Measurements from ENCODE around the gene MOCS1.

The MOCS1 gene

DNA sequence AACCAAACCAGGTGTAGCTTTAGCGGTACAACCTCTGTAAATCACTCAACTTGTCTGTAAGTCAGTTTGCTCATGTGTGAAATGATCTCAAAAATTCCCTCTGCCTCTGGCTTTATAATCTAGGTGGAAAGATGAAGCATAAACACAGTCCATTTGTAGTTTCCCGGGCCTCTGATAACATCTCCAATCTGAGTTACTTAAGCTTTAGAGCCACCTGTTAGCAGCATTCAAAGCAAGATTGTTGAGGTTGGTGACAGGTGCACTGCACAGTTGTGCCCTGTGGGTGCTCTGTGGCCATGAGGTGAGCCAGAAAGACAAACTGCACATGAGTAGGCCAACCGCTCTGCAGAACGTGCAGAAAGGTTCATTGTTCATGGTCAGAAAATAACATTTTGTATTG is 53.7 kb downstream of the MOCS1 start:
- no peaks in the 10 kb centered on the region for H3K79me2 ChIP-seq (ENCODE audit: control insufficient read depth, low read length)
- TF ChIP-seq CTCF (IDR thresholded peaks at IDR 0.05; ENCODE audit: low read depth, low read length, poor library complexity, severe bottlenecking) (no peak), EZH2phosphoT487 (IDR thresholded peaks at IDR 0.05; ENCODE audit: borderline replicate concordance, low read length) (no peak)
- H3K4me2 ChIP-seq (ENCODE audit: low read length), result no peak overlapping the region
- no peak overlapping the region for H3K4me3 ChIP-seq (ENCODE audit: low read length)
- no peaks in the 10 kb centered on the region for H3K27me3 ChIP-seq (ENCODE audit: control insufficient read depth, low read length)
- no peak overlapping the region for H3K27ac ChIP-seq (ENCODE audit: low read depth, low read length)
- no peaks in the 10 kb centered on the region for H3K9me3 ChIP-seq (ENCODE audit: control insufficient read depth, insufficient read depth, low read length)
- no peaks in the 10 kb centered on the region for H4K20me1 ChIP-seq (ENCODE audit: control insufficient read depth, insufficient read depth, low read depth, low read length)
- H3K36me3 ChIP-seq (ENCODE audit: control insufficient read depth, low read length), result no peaks in the 10 kb centered on the region
- no peaks in the 10 kb centered on the region for H3F3A ChIP-seq (ENCODE audit: control insufficient read depth, insufficient read depth)
- no peaks in the 10 kb centered on the region for H3K9me2 ChIP-seq (replicated peaks; ENCODE audit: control insufficient read depth, low read length)
- H3K4me1 ChIP-seq (ENCODE audit: control insufficient read depth, low read length), result no peaks in the 10 kb centered on the region

GRCh38 chr6:39879535-39879934 is 54.7 kb downstream of the MOCS1 start:
- no peak overlapping the region for H3K4me2 ChIP-seq (ENCODE audit: low read length)
- no peaks in the 10 kb centered on the region for H3K27me3 ChIP-seq (ENCODE audit: control insufficient read depth, low read length)
- no peaks in the 10 kb centered on the region for H4K20me1 ChIP-seq (ENCODE audit: control insufficient read depth, insufficient read depth, low read depth, low read length)
- H3F3A ChIP-seq (ENCODE audit: control insufficient read depth, insufficient read depth), result no peaks in the 10 kb centered on the region
- no peak overlapping the region for H3K27ac ChIP-seq (ENCODE audit: low read depth, low read length)
- no peaks in the 10 kb centered on the region for H3K79me2 ChIP-seq (ENCODE audit: control insufficient read depth, low read length)
- TF ChIP-seq CTCF (IDR thresholded peaks at IDR 0.05; ENCODE audit: low read depth, low read length, poor library complexity, severe bottlenecking), result no peak
- TF ChIP-seq EZH2phosphoT487 (IDR thresholded peaks at IDR 0.05; ENCODE audit: borderline replicate concordance, low read length), result no peak
- no peaks in the 10 kb centered on the region for H3K4me1 ChIP-seq (ENCODE audit: control insufficient read depth, low read length)
- H3K9me3 ChIP-seq (ENCODE audit: control insufficient read depth, insufficient read depth, low read length), result no peaks in the 10 kb centered on the region
- no peaks in the 10 kb centered on the region for H3K9me2 ChIP-seq (replicated peaks; ENCODE audit: control insufficient read depth, low read length)
- H3K4me3 ChIP-seq (ENCODE audit: low read length), result no peak overlapping the region
- no peaks in the 10 kb centered on the region for H3K36me3 ChIP-seq (ENCODE audit: control insufficient read depth, low read length)

DNA sequence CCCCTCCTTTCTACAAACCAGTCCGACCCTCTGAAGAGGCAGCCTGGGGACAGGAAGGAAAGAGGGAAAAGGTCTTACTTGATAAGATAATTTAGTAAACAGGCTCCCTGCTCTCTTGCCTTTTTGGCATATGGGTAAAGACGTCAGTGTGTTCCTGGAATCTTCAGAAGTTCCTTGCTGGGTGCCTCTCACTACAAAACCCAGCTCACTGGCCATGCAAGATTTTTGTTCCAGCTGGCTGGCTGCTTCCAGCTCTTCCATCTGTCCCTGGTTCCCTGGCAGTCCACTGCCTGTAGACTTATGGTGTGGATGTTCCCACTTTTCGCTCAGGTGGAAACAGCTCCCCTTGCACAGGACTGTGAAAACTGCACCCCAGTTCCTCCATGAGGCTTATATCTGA is 57.4 kb downstream of the MOCS1 start:
- TF ChIP-seq EZH2phosphoT487 (IDR thresholded peaks at IDR 0.05; ENCODE audit: borderline replicate concordance, low read length), result no peak
- TF ChIP-seq CTCF (IDR thresholded peaks at IDR 0.05; ENCODE audit: low read depth, low read length, poor library complexity, severe bottlenecking), result no peak
- Histone ChIP-seq H3K9me3 (ENCODE audit: control insufficient read depth, insufficient read depth, low read length) (no peaks in the 10 kb centered on the region), H3K79me2 (ENCODE audit: control insufficient read depth, low read length) (no peaks in the 10 kb centered on the region)

GRCh38 chr6:39876111-39876510 is 58.2 kb downstream of the MOCS1 start:
- TF ChIP-seq EZH2phosphoT487 (IDR thresholded peaks at IDR 0.05; ENCODE audit: borderline replicate concordance, low read length) (no peak), CTCF (IDR thresholded peaks at IDR 0.05; ENCODE audit: low read depth, low read length, poor library complexity, severe bottlenecking) (no peak)
- no peaks in the 10 kb centered on the region for H3K36me3 ChIP-seq (ENCODE audit: control insufficient read depth, low read length)

More for the DNA sequence above, 57.4 kb downstream of the MOCS1 start:
- Histone ChIP-seq H3K36me3 (ENCODE audit: control insufficient read depth, low read length) (no peaks in the 10 kb centered on the region), H3K4me2 (ENCODE audit: low read length) (no peak overlapping the region), H3K4me1 (ENCODE audit: control insufficient read depth, low read length) (no peaks in the 10 kb centered on the region), H3F3A (ENCODE audit: control insufficient read depth, insufficient read depth) (no peaks in the 10 kb centered on the region), H4K20me1 (ENCODE audit: control insufficient read depth, insufficient read depth, low read depth, low read length) (no peaks in the 10 kb centered on the region), H3K4me3 (ENCODE audit: low read length) (no peak overlapping the region), H3K27ac (ENCODE audit: low read depth, low read length) (no peak overlapping the region), H3K9me2 (replicated peaks; ENCODE audit: control insufficient read depth, low read length) (no peaks in the 10 kb centered on the region), H3K27me3 (ENCODE audit: control insufficient read depth, low read length) (no peaks in the 10 kb centered on the region)

More at GRCh38 chr6:39876111-39876510, 58.2 kb downstream of the MOCS1 start:
- Histone ChIP-seq H4K20me1 (ENCODE audit: control insufficient read depth, insufficient read depth, low read depth, low read length) (no peaks in the 10 kb centered on the region), H3K4me2 (ENCODE audit: low read length) (no peak overlapping the region), H3K4me3 (ENCODE audit: low read length) (no peak overlapping the region), H3K27ac (ENCODE audit: low read depth, low read length) (no peak overlapping the region), H3K27me3 (ENCODE audit: control insufficient read depth, low read length) (no peaks in the 10 kb centered on the region), H3K79me2 (ENCODE audit: control insufficient read depth, low read length) (no peaks in the 10 kb centered on the region), H3F3A (ENCODE audit: control insufficient read depth, insufficient read depth) (no peaks in the 10 kb centered on the region), H3K4me1 (ENCODE audit: control insufficient read depth, low read length) (no peaks in the 10 kb centered on the region), H3K9me3 (ENCODE audit: control insufficient read depth, insufficient read depth, low read length) (no peaks in the 10 kb centered on the region), H3K9me2 (replicated peaks; ENCODE audit: control insufficient read depth, low read length) (no peaks in the 10 kb centered on the region)
